Activated T-cell treated with anti-CD3 and anti-CD28 coated beads for 24 hours (primary cell): ENCODE results near the gene LCN9.
"Not testable (repeated sequence)": the region's sequence is repeated elsewhere in the genome, so short reads cannot be mapped to it uniquely, and the experiment has no call there.

Source experiments
- DNase-seq: peaks from one replicate; pipeline ENCODE4 v3.0.0-alpha.2; 2020; ENCODE audit warnings: low read depth

The LCN9 gene

GRCh38 chr9:135671591-135672041 lies 8.5 kb downstream of the LCN9 start:
- DNase-seq = no peak

GRCh38 chr9:135672786-135673185 lies 9.7 kb downstream of the LCN9 start:
- DNase-seq = not testable (repeated sequence)

- DNase-seq = no peak
Observed at GRCh38 chr9:135673941-135674340, 10.8 kb downstream of the LCN9 start.

- DNase-seq = no peak
Observed at GRCh38 chr9:135674977-135675376, 11.9 kb downstream of the LCN9 start.

GRCh38 chr9:135676891-135677290 lies 13.8 kb downstream of the LCN9 start:
- no peak for DNase-seq

GRCh38 chr9:135677641-135678168 lies 14.6 kb downstream of the LCN9 start:
- no peak for DNase-seq

GRCh38 chr9:135678236-135679017 lies 15.3 kb downstream of the LCN9 start:
- DNase-seq = no peak

- DNase-seq = no peak
Observed at GRCh38 chr9:135680056-135680455, 16.9 kb downstream of the LCN9 start.

- DNase-seq = no peak
Observed at GRCh38 chr9:135681161-135681560, 18.1 kb downstream of the LCN9 start.

GRCh38 chr9:135683401-135684034 lies 20.4 kb downstream of the LCN9 start:
- DNase-seq = no peak

GRCh38 chr9:135684691-135685090 lies 21.6 kb downstream of the LCN9 start:
- DNase-seq = no peak

- DNase-seq = no peak
Observed at GRCh38 chr9:135687216-135687615, 24.1 kb downstream of the LCN9 start.

GRCh38 chr9:135689011-135689410 lies 25.9 kb downstream of the LCN9 start:
- no peak for DNase-seq

GRCh38 chr9:135690836-135691570 lies 27.9 kb downstream of the LCN9 start:
- DNase-seq = no peak

- DNase-seq = no peak
Observed at GRCh38 chr9:135692410-135692809, 29.3 kb downstream of the LCN9 start.

- DNase-seq = no peak
Observed at GRCh38 chr9:135693265-135693664, 30.2 kb downstream of the LCN9 start.

GRCh38 chr9:135693771-135694170 lies 30.7 kb downstream of the LCN9 start:
- DNase-seq = no peak

- no peak for DNase-seq
Observed at GRCh38 chr9:135694414-135694813, 31.3 kb downstream of the LCN9 start.

- DNase-seq = no peak
Observed at GRCh38 chr9:135695036-135695435, 31.9 kb downstream of the LCN9 start.

- no peak for DNase-seq
Observed at GRCh38 chr9:135695642-135696041, 32.5 kb downstream of the LCN9 start.

- no peak for DNase-seq
Observed at GRCh38 chr9:135696446-135696845, 33.3 kb downstream of the LCN9 start.

GRCh38 chr9:135697226-135697625 lies 34.1 kb downstream of the LCN9 start:
- DNase-seq = no peak

GRCh38 chr9:135698236-135698635 lies 35.1 kb downstream of the LCN9 start:
- DNase-seq = no peak
